ENCODE measurements around the gene DHPS. TPM values are rescaled to one million over a fixed set of nuclear protein-coding genes. Genes with fewer than 3 reads are reported as not detected.

DHPS gene
- total RNA-seq, 1 donor from 2014 or later = 55.3 TPM

- H3K4me1 Mint-ChIP-seq (ENCODE audit: unreplicated experiment) = no peaks in the 10 kb centered on the region
- TF ChIP-seq CTCF (IDR thresholded peaks at IDR 0.05; ENCODE audit: unreplicated experiment) = no peak
- DNase-seq (ENCODE audit: low spot score) = no peak
- H3K36me3 Mint-ChIP-seq (ENCODE audit: low read depth, unreplicated experiment) = peaks cover 25% of the 10 kb centered on the region
- H3K27me3 Mint-ChIP-seq (ENCODE audit: unreplicated experiment) = peaks cover 5% of the 10 kb centered on the region
- no peaks in the 10 kb centered on the region for H3K9me3 Mint-ChIP-seq (ENCODE audit: unreplicated experiment)
- no peak overlapping the region for H3K27ac Mint-ChIP-seq (ENCODE audit: unreplicated experiment)
- peak overlapping the region; percentile 37 for H3K4me3 Mint-ChIP-seq (ENCODE audit: unreplicated experiment)
Measured at GRCh38 chr19:12656899-12657571, 24.6 kb downstream of the DHPS start.

GRCh38 chr19:12655546-12655945 lies 26.1 kb downstream of the DHPS start:
- DNase-seq (ENCODE audit: low spot score) = no peak
- peaks cover 32% of the 10 kb centered on the region for H3K36me3 Mint-ChIP-seq (ENCODE audit: low read depth, unreplicated experiment)
- no peaks in the 10 kb centered on the region for H3K4me1 Mint-ChIP-seq (ENCODE audit: unreplicated experiment)
- H3K27ac Mint-ChIP-seq (ENCODE audit: unreplicated experiment) = no peak overlapping the region
- peak overlapping the region; percentile 4 for H3K4me3 Mint-ChIP-seq (ENCODE audit: unreplicated experiment)
- TF ChIP-seq CTCF (IDR thresholded peaks at IDR 0.05; ENCODE audit: unreplicated experiment) = no peak
- peaks cover 5% of the 10 kb centered on the region for H3K27me3 Mint-ChIP-seq (ENCODE audit: unreplicated experiment)
- no peaks in the 10 kb centered on the region for H3K9me3 Mint-ChIP-seq (ENCODE audit: unreplicated experiment)

- H3K27me3 Mint-ChIP-seq (ENCODE audit: unreplicated experiment) = peaks cover 8% of the 10 kb centered on the region
- H3K4me3 Mint-ChIP-seq (ENCODE audit: unreplicated experiment) = no peak overlapping the region
- H3K36me3 Mint-ChIP-seq (ENCODE audit: low read depth, unreplicated experiment) = peaks cover 28% of the 10 kb centered on the region
- H3K4me1 Mint-ChIP-seq (ENCODE audit: unreplicated experiment) = no peaks in the 10 kb centered on the region
- H3K9me3 Mint-ChIP-seq (ENCODE audit: unreplicated experiment) = no peaks in the 10 kb centered on the region
- no peak overlapping the region for H3K27ac Mint-ChIP-seq (ENCODE audit: unreplicated experiment)
- TF ChIP-seq CTCF (IDR thresholded peaks at IDR 0.05; ENCODE audit: unreplicated experiment) = no peak
- DNase-seq (ENCODE audit: low spot score) = no peak
Measured at GRCh38 chr19:12652219-12652618, 29.5 kb downstream of the DHPS start.

- DNase-seq (ENCODE audit: low spot score) = no peak
- H3K4me1 Mint-ChIP-seq (ENCODE audit: unreplicated experiment) = no peaks in the 10 kb centered on the region
- TF ChIP-seq CTCF (IDR thresholded peaks at IDR 0.05; ENCODE audit: unreplicated experiment) = no peak
- peaks cover 15% of the 10 kb centered on the region for H3K36me3 Mint-ChIP-seq (ENCODE audit: low read depth, unreplicated experiment)
- no peak overlapping the region for H3K4me3 Mint-ChIP-seq (ENCODE audit: unreplicated experiment)
- peaks cover 11% of the 10 kb centered on the region for H3K27me3 Mint-ChIP-seq (ENCODE audit: unreplicated experiment)
- H3K9me3 Mint-ChIP-seq (ENCODE audit: unreplicated experiment) = no peaks in the 10 kb centered on the region
- no peak overlapping the region for H3K27ac Mint-ChIP-seq (ENCODE audit: unreplicated experiment)
Measured at GRCh38 chr19:12649941-12650340, 31.7 kb downstream of the DHPS start.

- no peak for TF ChIP-seq CTCF (IDR thresholded peaks at IDR 0.05; ENCODE audit: unreplicated experiment)
- peaks cover 15% of the 10 kb centered on the region for H3K36me3 Mint-ChIP-seq (ENCODE audit: low read depth, unreplicated experiment)
- peaks cover 15% of the 10 kb centered on the region for H3K27me3 Mint-ChIP-seq (ENCODE audit: unreplicated experiment)
- no peak overlapping the region for H3K27ac Mint-ChIP-seq (ENCODE audit: unreplicated experiment)
- DNase-seq (ENCODE audit: low spot score) = no peak
- H3K4me3 Mint-ChIP-seq (ENCODE audit: unreplicated experiment) = no peak overlapping the region
- no peaks in the 10 kb centered on the region for H3K4me1 Mint-ChIP-seq (ENCODE audit: unreplicated experiment)
- no peaks in the 10 kb centered on the region for H3K9me3 Mint-ChIP-seq (ENCODE audit: unreplicated experiment)
Measured at GRCh38 chr19:12648088-12648487, 33.6 kb downstream of the DHPS start.

Measured in endothelial cell (in vitro differentiated cells).